Measurements from ENCODE around the gene NRROS. TPM values are rescaled to one million over a fixed set of nuclear protein-coding genes. Genes with fewer than 3 reads are reported as not detected.
A peak's percentile ranks its signal among the peaks of the same experiment; 100 is the strongest.

Gene NRROS
- total RNA-seq, 2 donors from 2014 or later: 2.1 to 2.2 TPM

- Histone ChIP-seq H3K9ac (ENCODE audit: low read depth in 2 of 2, low read length in 2 of 2) (no peak overlapping the region), H3K36me3 (no peaks in the 10 kb centered on the region), H3K4me3 (no peak overlapping the region), H3K9me3 (no peaks in the 10 kb centered on the region), H3K4me1 (no peaks in the 10 kb centered on the region), H3K27me3 (no peaks in the 10 kb centered on the region), H3K27ac (no peak overlapping the region)
- intact Hi-C loops (cut with DNase I): no loop called here
- DNase-seq: no peak
- no peak for TF ChIP-seq CTCF (IDR thresholded peaks at IDR 0.05)
Measured at GRCh38 chr3:196625331-196625730, 14.2 kb upstream of the NRROS start.

GRCh38 chr3:196627918-196628231 is 11.6 kb upstream of the NRROS start:
- no peak for TF ChIP-seq CTCF (IDR thresholded peaks at IDR 0.05)
- intact Hi-C loops (cut with DNase I): no loop called here
- no peak overlapping the region for H3K4me3 ChIP-seq

GRCh38 chr3:196629228-196629627 is 10.3 kb upstream of the NRROS start:
- Histone ChIP-seq H3K4me3 (no peak overlapping the region), H3K9ac (ENCODE audit: low read depth in 2 of 2, low read length in 2 of 2) (no peak overlapping the region), H3K36me3 (no peaks in the 10 kb centered on the region), H3K27me3 (no peaks in the 10 kb centered on the region), H3K27ac (no peak overlapping the region), H3K4me1 (peaks cover 7% of the 10 kb centered on the region), H3K9me3 (no peaks in the 10 kb centered on the region)
- intact Hi-C loops (cut with DNase I): no loop called here
- TF ChIP-seq CTCF (IDR thresholded peaks at IDR 0.05): no peak
- no peak for DNase-seq

More at GRCh38 chr3:196627918-196628231, 11.6 kb upstream of the NRROS start:
- Histone ChIP-seq H3K9me3 (no peaks in the 10 kb centered on the region), H3K4me1 (peaks cover 7% of the 10 kb centered on the region), H3K36me3 (no peaks in the 10 kb centered on the region), H3K27ac (no peak overlapping the region), H3K27me3 (no peaks in the 10 kb centered on the region), H3K9ac (ENCODE audit: low read depth in 2 of 2, low read length in 2 of 2) (no peak overlapping the region)
- DNase-seq: no peak

- TF ChIP-seq CTCF (IDR thresholded peaks at IDR 0.05): no peak
- intact Hi-C loops (cut with DNase I): no loop called here
- H3K9ac ChIP-seq (ENCODE audit: low read depth in 2 of 2, low read length in 2 of 2): peak overlapping the region; percentile 70 to 75
- no peaks in the 10 kb centered on the region for H3K36me3 ChIP-seq
- H3K4me3 ChIP-seq: peak overlapping the region; percentile 51
- H3K27ac ChIP-seq: peak overlapping the region; percentile 83
- H3K27me3 ChIP-seq: no peaks in the 10 kb centered on the region
- no peaks in the 10 kb centered on the region for H3K9me3 ChIP-seq
- peaks cover 7% of the 10 kb centered on the region for H3K4me1 ChIP-seq
- no peak for DNase-seq
Measured at GRCh38 chr3:196631682-196632045, 7.8 kb upstream of the NRROS start.

- peaks cover 7% of the 10 kb centered on the region for H3K4me1 ChIP-seq
- intact Hi-C loops (cut with DNase I): no loop called here
- peak; percentile 89 for DNase-seq
Measured at GRCh38 chr3:196632046-196632751, 7.3 kb upstream of the NRROS start.

More at GRCh38 chr3:196632046-196632751, 7.3 kb upstream of the NRROS start:
- Histone ChIP-seq H3K36me3 (no peaks in the 10 kb centered on the region), H3K27ac (peak overlapping the region; percentile 83), H3K9me3 (no peaks in the 10 kb centered on the region), H3K27me3 (no peaks in the 10 kb centered on the region), H3K9ac (ENCODE audit: low read depth in 2 of 2, low read length in 2 of 2) (peak overlapping the region; percentile 70 to 75), H3K4me3 (peak overlapping the region; percentile 51)
- peak; percentile 24 for TF ChIP-seq CTCF (IDR thresholded peaks at IDR 0.05)

All from colonic mucosa (tissue), 4 donors.